ENCODE results near the gene FHIT. TPM values are rescaled to one million over a fixed set of nuclear protein-coding genes. Genes with fewer than 3 reads are reported as not detected.

Gene FHIT
- total RNA-seq, 1 donor, result 16.9 TPM

DNA sequence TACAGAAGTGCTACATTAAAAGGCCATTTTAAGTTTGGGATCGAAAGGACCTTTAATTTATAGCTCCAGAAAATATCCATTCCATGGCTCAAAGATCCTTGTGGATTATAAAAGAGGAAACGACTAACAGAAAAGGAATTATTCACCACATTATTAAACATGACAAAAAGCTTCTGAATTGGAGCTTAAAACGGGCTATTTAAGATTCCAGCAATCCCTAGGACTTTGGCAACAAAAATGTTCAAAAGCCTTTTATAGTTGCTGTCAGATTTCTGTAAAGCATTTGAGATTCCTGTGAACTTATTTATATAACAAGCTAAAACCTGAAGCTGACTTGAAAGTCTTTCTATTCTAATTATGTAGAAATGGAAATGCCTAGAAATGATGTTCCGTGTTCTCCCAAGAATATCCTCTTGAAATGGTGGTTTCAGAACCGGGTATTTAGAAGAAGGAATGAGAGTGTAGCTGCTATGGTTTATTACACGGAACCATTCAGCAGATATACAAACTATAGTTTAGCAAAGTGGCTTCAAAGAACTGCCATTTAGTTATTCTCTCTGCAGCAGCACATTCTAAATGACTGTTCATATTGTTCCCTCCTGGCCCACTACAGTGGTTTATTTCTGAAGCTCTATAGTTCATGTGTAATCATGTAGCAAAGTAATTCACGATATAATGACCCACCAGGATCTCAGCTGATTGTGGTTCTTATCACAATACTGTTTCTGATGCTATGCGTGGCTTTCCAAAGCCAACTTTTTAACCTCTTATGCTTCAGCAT, 961.7 kb downstream of the FHIT start:
- no peak overlapping the region for H3K4me3 ChIP-seq (ENCODE audit: low read length)
- H3K9me3 ChIP-seq (ENCODE audit: low read depth, low read length), result no peaks in the 10 kb centered on the region
- no peaks in the 10 kb centered on the region for H3K4me1 ChIP-seq (ENCODE audit: insufficient read depth, low read length)
- no peaks in the 10 kb centered on the region for H3K27me3 ChIP-seq (ENCODE audit: insufficient read depth, low read length)

DNA sequence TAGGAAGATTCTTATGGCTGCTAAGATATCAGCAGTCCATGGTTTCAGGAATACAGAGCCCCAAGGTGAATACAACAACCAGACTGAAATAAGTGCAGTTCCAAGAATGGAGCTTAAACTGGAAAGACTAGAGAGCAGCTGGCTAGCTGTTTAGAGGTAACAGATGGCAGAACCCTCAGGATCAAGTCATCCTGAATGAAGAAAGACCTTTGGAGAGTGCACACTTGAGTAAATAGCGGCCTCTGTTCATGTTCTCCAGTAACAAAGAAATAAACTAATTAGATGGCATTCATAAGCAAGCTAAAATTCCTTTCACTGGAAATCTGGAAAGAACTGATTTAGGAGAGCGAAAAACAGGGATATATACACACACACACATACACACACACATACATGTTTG, 968.4 kb downstream of the FHIT start:
- H3K4me1 ChIP-seq (ENCODE audit: insufficient read depth, low read length), result no peaks in the 10 kb centered on the region
- no peaks in the 10 kb centered on the region for H3K27me3 ChIP-seq (ENCODE audit: insufficient read depth, low read length)
- H3K4me3 ChIP-seq (ENCODE audit: low read length), result no peak overlapping the region
- H3K9me3 ChIP-seq (ENCODE audit: low read depth, low read length), result no peaks in the 10 kb centered on the region

DNA sequence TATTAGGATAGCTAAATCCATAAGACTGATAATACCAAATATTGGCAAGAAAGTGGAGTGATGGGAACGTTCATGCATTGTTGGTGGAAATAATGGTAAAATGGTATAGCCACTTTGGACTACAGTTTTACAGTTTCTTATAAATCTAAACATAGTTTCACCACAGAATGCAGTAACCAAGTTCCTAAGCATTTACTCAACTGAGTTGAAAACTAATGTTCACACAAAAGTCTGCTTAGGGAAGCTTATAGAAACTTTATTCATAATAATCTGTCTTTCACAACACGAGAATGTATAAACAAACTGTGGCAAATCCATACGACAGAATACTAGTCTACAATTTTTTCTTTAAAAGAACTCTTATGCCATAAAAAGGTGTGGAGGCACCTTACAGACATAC, 969.3 kb downstream of the FHIT start:
- Histone ChIP-seq H3K4me3 (ENCODE audit: low read length) (no peak overlapping the region), H3K9me3 (ENCODE audit: low read depth, low read length) (no peaks in the 10 kb centered on the region), H3K27me3 (ENCODE audit: insufficient read depth, low read length) (no peaks in the 10 kb centered on the region), H3K4me1 (ENCODE audit: insufficient read depth, low read length) (no peaks in the 10 kb centered on the region)

DNA sequence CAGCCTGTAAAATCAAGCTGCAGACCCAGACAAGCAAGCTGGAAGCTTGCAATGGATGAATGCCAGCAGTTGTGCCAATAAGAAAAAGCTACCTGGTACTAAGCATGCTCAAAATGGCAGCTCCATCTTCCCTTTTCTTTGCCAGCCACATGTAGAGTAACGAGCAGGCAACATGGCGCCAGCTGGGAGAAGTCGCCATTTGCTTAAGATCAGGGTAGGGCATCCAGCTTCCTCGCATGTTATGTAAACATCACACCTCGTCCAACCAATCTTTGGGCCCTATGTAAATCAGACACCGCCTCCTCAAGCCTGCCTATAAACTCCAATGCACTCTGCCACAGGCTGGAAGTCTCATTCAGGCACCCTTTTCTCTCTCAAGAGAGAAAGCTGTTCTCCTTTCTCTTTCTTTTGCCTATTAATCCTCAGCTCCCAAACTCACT, 973.9 kb downstream of the FHIT start:
- no peaks in the 10 kb centered on the region for H3K9me3 ChIP-seq (ENCODE audit: low read depth, low read length)
- no peaks in the 10 kb centered on the region for H3K27me3 ChIP-seq (ENCODE audit: insufficient read depth, low read length)
- no peaks in the 10 kb centered on the region for H3K4me1 ChIP-seq (ENCODE audit: insufficient read depth, low read length)
- no peak overlapping the region for H3K4me3 ChIP-seq (ENCODE audit: low read length)

DNA sequence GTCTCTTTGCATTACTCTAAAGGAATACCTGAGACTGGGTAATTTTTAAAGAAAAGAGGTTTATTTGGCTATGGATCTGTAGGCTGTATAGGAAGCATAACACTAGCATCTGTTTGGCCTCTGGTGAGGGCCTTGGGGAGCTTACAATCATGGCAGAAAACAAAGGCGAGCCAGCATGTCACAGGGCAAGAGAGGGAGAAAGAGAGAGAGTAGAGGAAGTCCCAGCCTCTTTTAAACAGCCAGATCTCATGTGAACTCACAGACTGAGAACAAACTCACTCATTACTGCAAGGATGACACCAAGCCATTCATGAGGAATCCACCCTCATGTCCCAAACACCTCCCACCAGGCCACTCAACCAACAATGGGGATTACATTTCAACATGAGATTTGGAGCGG, 974.6 kb downstream of the FHIT start:
- Histone ChIP-seq H3K9me3 (ENCODE audit: low read depth, low read length) (no peaks in the 10 kb centered on the region), H3K27me3 (ENCODE audit: insufficient read depth, low read length) (no peaks in the 10 kb centered on the region), H3K4me3 (ENCODE audit: low read length) (no peak overlapping the region), H3K4me1 (ENCODE audit: insufficient read depth, low read length) (no peaks in the 10 kb centered on the region)

DNA sequence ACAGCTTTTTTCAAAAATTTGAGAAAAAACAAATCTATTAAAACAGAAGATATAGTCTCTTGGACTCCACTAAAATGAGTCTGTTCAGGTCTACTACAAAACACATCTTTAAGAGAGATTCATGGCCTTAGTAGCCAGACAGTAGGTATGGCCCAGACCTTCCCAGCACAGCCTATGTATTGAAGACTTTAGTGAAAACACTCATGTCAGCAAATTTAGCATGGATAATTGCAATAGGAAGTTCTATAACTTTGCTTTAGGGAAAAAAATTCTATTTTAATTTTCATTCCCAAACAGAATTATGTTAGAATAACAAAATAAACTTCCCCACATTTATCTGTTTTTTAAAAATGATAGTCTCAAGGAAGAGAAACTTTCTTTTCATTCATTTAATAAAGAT, 976.6 kb downstream of the FHIT start:
- H3K4me3 ChIP-seq (ENCODE audit: low read length), result no peak overlapping the region
- no peaks in the 10 kb centered on the region for H3K27me3 ChIP-seq (ENCODE audit: insufficient read depth, low read length)
- H3K4me1 ChIP-seq (ENCODE audit: insufficient read depth, low read length), result no peaks in the 10 kb centered on the region
- H3K9me3 ChIP-seq (ENCODE audit: low read depth, low read length), result no peaks in the 10 kb centered on the region

DNA sequence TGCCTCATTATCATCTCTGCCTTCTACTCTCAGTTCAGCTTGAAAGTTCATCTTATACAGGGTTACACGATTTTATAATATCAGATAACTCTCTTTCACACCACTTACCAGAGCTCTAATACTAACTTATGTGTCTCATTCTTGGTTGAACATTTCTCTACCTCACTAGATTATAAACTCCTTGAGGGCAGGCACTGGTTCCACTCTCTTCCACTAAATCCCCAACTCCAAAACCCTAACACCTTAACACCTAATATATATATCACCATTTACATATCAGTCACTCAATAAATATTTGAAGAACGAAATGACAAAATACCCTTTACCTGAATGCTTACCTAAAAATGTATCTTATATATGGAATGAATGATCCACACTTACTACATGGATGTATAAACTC, 977.2 kb downstream of the FHIT start:
- H3K4me3 ChIP-seq (ENCODE audit: low read length), result no peak overlapping the region
- H3K27me3 ChIP-seq (ENCODE audit: insufficient read depth, low read length), result no peaks in the 10 kb centered on the region
- no peaks in the 10 kb centered on the region for H3K4me1 ChIP-seq (ENCODE audit: insufficient read depth, low read length)
- no peaks in the 10 kb centered on the region for H3K9me3 ChIP-seq (ENCODE audit: low read depth, low read length)

DNA sequence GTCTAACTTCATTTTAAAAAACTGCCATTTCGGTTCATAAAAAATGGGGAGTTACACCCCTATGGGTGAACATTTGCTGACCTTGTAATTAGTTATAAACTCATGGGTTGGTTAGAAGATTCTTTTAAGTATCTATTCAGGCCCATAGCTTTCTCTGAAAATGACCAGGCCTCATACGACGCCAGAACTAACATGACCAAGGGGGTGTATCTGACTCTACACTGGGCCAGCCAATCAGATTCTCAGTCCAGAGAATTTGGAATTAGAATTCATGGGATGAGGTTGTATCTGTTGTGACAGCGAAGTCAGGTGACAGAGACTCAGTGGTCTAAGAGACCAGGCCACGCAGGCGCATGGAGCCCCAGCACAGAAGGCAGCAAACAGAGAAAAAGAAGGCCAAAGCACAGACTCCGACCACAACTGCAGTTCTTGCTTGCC, 981.4 kb downstream of the FHIT start:
- H3K4me1 ChIP-seq (ENCODE audit: insufficient read depth, low read length), result no peaks in the 10 kb centered on the region
- H3K27me3 ChIP-seq (ENCODE audit: insufficient read depth, low read length), result no peaks in the 10 kb centered on the region
- H3K4me3 ChIP-seq (ENCODE audit: low read length), result no peak overlapping the region
- H3K9me3 ChIP-seq (ENCODE audit: low read depth, low read length), result no peaks in the 10 kb centered on the region

DNA sequence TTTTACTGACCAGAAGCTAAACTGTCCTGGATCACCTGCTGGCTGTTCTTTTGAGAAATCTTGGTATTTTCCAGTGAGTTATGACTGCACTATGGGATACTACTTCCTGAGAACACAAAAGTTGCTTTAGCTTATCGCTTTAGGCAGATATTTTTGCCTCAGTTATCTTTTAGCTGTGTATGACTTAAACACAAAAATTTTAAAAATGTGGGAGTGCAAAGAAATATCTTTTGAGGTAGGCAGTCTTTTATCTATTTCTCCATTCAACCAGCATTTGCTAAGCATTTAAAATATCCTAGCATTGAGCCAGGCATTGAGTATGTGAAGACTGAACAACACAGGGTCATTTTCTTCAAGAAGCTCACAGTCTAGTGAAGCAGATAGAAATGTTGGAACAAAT, 981.9 kb downstream of the FHIT start:
- Histone ChIP-seq H3K9me3 (ENCODE audit: low read depth, low read length) (no peaks in the 10 kb centered on the region), H3K4me1 (ENCODE audit: insufficient read depth, low read length) (no peaks in the 10 kb centered on the region), H3K27me3 (ENCODE audit: insufficient read depth, low read length) (no peaks in the 10 kb centered on the region), H3K4me3 (ENCODE audit: low read length) (no peak overlapping the region)

DNA sequence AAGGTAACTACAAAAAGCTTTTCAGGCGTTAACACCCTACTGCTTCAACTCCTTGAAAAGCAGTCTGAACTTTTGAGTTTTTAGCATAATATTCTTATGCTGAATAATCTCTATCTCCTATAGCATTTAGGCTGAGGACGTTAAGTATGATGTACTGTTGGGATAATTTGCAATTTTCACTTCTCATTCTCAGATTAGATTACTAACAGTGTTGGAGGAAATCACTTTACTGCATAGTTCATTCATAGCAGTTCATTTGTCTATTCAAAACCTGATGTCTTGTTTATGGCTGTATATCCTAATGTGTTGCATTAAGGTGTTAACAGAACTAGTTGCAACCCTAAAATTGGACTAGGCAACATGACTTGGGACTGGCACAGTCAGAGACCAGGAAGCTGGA, 983.1 kb downstream of the FHIT start:
- Histone ChIP-seq H3K27me3 (ENCODE audit: insufficient read depth, low read length) (no peaks in the 10 kb centered on the region), H3K4me1 (ENCODE audit: insufficient read depth, low read length) (no peaks in the 10 kb centered on the region), H3K9me3 (ENCODE audit: low read depth, low read length) (no peaks in the 10 kb centered on the region), H3K4me3 (ENCODE audit: low read length) (no peak overlapping the region)

DNA sequence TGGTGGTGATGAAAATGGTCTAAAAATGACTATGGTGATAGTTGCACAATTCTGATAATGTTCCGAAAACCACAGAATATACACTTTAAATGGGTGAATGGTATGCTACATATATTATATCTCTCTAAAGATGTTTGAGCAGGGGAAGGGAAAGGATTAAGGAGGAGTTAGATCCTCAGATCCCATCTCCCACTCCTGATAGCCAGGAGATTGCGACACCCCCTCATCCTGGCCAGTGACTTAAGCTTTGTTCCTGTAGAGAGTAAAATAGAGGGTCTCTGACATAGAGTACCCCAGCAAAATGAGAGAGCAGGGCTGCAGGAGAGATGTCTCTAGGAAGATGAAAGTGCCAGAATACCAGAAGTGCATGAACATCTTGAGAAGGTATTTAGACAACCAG, 984.8 kb downstream of the FHIT start:
- no peak overlapping the region for H3K4me3 ChIP-seq (ENCODE audit: low read length)
- no peaks in the 10 kb centered on the region for H3K9me3 ChIP-seq (ENCODE audit: low read depth, low read length)
- H3K4me1 ChIP-seq (ENCODE audit: insufficient read depth, low read length), result no peaks in the 10 kb centered on the region
- no peaks in the 10 kb centered on the region for H3K27me3 ChIP-seq (ENCODE audit: insufficient read depth, low read length)

DNA sequence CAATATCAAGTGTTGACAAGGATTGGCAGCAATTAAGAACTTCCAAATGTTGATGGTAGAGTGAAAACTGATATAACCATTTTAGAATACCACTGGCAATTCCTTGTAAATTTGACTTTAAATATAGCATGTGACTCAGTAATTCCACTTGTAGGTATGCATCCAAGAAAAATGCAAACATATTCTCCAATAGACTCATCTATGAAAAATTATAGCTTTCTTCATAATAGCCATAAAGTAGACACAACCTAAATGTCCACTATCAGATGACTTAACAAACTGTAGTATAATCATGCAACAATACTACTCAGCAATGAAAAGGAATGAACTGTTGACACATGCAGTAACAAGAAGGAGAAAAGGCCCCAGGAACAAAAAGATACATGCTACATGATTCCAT, 988.1 kb downstream of the FHIT start:
- Histone ChIP-seq H3K27me3 (ENCODE audit: insufficient read depth, low read length) (no peaks in the 10 kb centered on the region), H3K9me3 (ENCODE audit: low read depth, low read length) (no peaks in the 10 kb centered on the region)

DNA sequence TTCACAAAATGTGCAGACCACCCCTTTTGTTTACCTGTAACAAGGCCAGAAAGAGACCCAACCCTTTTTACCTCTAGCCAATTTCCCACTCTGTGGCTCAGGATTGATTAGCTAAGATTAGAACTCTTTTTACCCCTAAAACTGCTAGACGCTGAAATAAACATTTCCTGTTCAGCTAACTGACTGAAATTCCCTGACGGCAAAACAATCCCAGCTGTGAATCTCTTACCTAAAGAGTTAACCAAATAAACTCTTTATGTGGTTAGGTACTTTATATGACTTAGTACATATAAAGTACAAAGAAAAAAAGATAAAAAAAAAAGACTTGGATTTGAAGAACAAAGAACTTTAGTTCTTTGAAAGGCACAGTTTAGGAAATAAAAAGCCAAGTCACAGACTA, 988.7 kb downstream of the FHIT start:
- Histone ChIP-seq H3K4me3 (ENCODE audit: low read length) (no peak overlapping the region), H3K27me3 (ENCODE audit: insufficient read depth, low read length) (no peaks in the 10 kb centered on the region), H3K4me1 (ENCODE audit: insufficient read depth, low read length) (no peaks in the 10 kb centered on the region), H3K9me3 (ENCODE audit: low read depth, low read length) (no peaks in the 10 kb centered on the region)

More for the DNA sequence above, 988.1 kb downstream of the FHIT start:
- no peaks in the 10 kb centered on the region for H3K4me1 ChIP-seq (ENCODE audit: insufficient read depth, low read length)
- no peak overlapping the region for H3K4me3 ChIP-seq (ENCODE audit: low read length)

DNA sequence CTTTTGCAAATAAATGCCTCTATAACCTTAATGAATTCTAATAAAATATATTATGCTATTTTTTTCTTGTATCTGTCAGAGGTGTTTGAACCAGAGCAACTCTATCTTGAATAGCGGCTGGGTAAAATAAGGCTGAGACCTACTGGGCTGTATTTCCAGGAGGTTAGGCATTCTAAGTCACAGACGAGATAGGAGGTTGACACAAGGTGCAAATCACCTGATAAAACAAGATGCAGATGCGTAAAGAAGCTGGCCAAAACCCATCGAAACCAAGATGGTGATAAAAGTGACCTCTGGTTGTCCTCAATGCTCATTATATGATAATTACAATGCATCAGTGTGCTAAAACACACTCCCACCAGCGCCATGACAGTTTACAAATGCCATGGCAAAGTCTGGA, 990.7 kb downstream of the FHIT start:
- Histone ChIP-seq H3K4me1 (ENCODE audit: insufficient read depth, low read length) (no peaks in the 10 kb centered on the region), H3K27me3 (ENCODE audit: insufficient read depth, low read length) (no peaks in the 10 kb centered on the region), H3K9me3 (ENCODE audit: low read depth, low read length) (no peaks in the 10 kb centered on the region), H3K4me3 (ENCODE audit: low read length) (no peak overlapping the region)

DNA sequence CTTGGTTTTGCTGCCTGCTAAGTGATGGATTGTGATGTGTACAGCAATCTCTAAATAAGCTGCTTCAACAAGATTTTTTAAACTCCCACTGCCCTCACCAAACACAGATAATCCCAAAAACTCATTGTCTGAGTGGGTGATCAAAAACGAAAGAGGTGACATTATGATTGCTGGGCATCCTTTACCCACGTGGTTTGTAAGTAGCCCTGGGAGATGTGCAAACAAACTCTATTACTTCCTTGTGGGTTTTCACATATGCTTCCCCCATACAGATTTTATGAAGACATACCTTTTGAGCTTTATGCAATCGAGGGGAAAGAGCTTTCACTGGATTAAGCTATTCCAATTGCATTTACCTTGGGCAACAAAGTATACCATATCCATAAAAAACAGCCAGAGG, 1000.4 kb downstream of the FHIT start:
- Histone ChIP-seq H3K9me3 (ENCODE audit: low read depth, low read length) (no peaks in the 10 kb centered on the region), H3K4me1 (ENCODE audit: insufficient read depth, low read length) (no peaks in the 10 kb centered on the region), H3K4me3 (ENCODE audit: low read length) (no peak overlapping the region), H3K27me3 (ENCODE audit: insufficient read depth, low read length) (no peaks in the 10 kb centered on the region)

DNA sequence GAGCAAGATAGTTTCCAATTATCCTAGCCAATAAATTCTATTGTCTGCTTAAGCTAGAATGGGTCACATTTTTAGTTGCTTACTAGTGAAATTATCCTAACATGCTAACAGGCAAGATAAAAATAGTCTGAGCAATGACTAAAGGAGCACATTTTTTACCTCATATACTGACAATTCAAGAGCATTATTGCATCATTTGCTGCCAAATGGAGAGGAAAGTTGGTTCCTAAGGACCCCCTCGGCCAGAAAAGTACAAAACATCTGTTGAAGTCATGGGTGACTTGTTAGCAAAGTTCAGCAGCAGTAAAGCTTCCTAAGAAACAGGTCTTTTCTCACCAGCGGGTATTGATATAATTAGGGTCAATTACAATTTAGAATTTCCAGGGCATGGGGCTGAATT, 1001.0 kb downstream of the FHIT start:
- Histone ChIP-seq H3K4me3 (ENCODE audit: low read length) (no peak overlapping the region), H3K4me1 (ENCODE audit: insufficient read depth, low read length) (no peaks in the 10 kb centered on the region), H3K27me3 (ENCODE audit: insufficient read depth, low read length) (no peaks in the 10 kb centered on the region), H3K9me3 (ENCODE audit: low read depth, low read length) (no peaks in the 10 kb centered on the region)

Data from mononuclear cell (primary cell).